Measurements from ENCODE around the gene RPL37A.
A peak's percentile ranks its signal among the peaks of the same experiment; 100 is the strongest.
"Not testable (repeated sequence)": the region's sequence is repeated elsewhere in the genome, so short reads cannot be mapped to it uniquely, and the experiment has no call there.

The RPL37A gene

DNA sequence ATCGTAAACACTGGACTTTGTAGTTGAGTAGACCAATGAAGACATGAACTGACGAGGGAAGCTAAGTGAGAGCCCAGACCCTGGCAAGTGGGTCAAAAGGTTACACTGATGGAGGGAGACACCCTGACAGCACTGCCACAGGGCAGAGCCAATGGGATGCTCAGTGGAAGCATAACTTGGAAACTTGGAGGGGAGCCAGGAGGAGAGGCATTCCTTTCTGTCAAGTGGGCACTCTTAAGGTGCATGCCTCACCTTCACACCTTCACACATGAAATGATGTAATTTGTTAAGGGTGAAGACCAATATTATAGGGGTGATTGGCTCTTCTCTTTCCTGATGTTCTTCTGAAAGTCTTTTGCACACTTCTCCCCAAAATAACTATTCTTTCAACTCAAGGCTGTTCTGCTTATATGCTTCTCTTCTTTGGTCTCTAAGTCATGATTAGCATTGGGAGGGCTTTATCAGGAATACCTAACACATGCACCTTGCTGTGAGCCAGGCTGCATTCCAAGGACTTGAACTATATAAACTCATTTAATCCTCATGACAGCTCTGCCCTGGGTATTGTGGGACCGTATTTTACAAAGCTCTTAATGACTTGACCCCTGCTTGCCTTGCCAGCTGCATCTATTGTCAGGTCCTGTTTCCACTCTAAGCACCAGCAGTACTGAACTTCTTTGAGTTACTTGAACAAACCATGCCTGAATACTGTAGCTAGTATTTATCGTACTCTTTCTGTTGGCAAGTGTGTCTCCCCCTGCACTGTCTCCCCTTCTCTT, 19.0 kb downstream of the RPL37A start:
- DNase-seq (ENCODE audit: low read depth in 2 of 2), result no peak

DNA sequence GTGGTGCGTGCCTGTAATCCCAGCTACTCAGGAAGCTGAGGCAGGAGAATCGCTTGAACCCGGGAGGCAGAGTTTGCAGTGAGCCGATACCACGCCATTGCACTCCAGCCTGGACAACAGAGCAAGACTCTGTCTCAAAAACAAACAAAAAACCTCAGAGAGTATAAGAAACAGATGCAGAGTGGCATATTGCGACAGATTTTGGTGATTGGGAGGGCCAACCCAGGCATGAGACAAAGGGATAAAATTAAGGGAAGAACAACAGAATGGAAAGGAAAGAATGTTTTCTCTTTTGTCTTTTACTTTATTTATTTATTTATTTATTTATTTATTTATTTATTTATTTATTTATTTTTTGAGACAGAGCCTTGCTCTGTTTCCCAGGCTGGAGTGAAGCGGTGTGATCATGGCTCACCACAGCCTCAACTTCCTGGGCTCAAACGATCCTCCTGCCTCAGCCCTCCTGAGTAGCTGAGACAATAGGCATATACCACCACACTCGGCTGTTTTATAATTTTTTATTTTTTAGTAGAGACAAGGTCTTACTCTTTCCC, 20.0 kb downstream of the RPL37A start:
- DNase-seq (ENCODE audit: low read depth in 2 of 2), result not testable (repeated sequence)

DNA sequence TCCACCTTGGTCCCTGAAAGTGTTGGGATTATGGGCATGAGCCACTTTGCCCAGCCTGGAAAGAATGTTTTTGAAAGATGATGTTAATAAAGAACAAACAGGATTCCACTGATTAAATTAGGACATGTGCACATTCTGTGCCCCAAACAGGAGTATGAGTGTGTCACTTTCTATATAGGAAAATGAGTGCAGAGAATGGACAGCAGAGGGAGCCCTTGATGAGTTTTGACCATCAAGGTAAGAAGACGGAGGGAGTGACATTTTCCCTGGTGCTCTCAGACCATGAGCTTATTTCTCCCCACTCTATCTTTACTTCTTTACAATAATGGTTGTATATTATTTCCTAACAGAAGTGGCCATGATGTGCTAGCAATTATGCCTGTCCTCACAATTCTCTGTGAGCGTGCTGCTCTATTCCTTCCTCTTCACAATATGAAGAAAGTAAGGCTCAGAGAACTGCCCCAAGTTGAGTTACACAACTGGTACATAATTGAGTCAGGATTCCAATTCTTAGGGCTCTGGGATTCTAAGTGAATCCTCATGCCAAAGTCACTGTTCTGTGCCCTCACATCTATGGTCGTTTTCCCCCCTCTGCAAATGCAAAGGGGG, 20.6 kb downstream of the RPL37A start:
- DNase-seq (ENCODE audit: low read depth in 2 of 2), result peak; percentile 35 to 49

DNA sequence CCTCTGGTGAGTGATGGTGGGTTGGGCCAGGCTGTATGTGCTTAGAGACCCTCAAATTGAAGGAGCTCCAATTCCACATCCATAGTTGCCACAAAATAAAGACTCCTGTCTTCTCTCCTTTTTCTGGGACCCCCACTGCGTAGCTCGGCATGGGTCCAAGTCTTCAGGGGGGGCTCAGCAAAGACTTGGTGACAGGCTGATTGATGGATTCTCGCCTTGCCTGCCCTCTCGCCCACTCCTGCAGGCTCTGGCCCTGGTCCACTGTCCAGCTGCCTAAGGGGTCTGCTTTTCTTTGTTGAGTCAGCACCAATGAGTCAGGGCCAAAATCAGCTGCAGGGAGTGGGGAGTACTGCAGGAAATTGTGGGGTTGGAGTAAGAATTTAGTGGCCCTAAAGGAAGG, 21.5 kb downstream of the RPL37A start:
- DNase-seq (ENCODE audit: low read depth in 2 of 2), result no peak

DNA sequence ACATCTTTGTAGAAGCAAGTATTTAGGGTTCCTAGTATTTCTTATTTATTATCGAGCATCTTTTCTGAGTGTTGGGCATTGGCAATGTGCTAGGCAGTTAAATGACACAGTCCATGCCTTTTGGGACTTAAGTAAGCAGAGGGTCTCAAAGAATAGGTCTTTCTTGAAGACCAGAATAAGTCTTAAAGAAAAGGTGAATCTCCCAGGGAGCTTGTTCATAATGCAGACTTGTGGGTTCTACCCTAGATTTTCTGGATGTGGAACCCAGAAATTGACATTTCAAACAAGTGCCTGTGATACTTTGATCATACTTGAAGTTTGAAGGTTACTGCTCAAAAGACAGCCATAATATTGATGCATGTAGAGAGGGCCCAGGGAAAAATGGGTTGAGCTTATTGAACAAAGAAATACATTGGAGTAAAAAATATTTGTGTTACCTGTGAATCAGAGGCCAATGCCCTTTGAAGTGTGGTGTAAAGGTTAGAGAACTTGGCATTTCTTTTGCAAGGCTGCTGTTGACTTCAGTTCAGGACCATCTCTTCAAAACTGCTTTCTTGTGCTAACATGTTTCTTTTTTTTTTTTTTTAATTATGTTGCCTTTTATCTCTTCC, 24.4 kb downstream of the RPL37A start:
- DNase-seq (ENCODE audit: low read depth in 2 of 2), result no peak

DNA sequence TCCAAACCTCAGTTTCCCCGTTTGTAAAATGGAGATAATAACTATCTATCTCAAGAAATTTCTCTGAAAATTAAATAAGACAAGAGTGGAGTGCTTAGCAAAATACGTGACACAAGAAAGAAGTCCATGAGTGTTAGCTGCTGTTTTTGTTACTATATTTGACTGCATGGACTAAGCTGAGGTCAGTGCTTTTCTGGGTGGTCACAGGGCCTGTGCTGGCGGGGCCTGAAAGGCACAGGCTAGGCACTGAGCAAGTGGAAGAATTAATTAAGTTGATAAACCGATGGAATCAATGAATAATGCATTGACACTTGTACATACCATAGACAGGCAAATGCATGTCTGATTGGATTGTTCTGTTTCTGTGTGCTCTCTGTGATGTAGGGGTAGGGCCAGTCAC, 27.3 kb downstream of the RPL37A start:
- no peak for DNase-seq (ENCODE audit: low read depth in 2 of 2)

DNA sequence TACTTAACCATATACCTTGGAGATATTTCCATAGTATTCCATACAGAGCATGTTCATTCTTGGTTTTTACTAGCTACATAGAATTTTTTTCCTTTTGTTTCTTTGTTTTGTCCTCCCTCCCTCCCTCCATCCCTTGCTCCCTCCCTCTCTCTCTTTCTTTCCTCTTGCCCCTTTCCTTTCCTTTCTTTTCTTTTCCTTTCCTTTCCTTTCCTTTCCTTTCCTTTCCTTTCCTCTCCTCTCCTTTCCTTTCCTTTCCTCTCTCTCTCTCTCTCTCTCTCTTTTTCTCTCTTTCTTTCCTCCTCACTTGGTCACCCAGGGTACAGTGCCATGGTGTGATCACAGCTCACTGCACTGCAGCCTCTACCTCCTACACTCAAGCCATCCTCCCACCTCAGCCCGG, 28.3 kb downstream of the RPL37A start:
- DNase-seq (ENCODE audit: low read depth in 2 of 2), result no peak

DNA sequence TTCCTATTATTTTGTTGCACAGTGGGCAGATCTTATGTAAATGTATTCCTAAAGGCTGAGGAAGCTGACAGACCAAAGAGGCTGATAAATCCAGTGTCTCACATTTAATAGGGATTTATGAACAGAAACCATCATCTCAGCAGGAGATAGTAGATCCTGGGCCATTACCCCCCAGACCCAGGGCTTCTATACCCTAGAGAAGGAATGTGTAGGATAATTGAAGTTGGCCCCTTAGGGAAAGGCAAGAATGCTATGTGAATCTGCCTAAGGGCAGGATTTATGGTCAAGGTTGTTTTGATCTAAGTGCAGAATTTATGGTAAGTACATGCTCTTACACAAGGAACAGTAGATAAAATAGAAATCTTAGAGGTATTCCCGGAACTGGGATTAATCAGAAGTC, 29.0 kb downstream of the RPL37A start:
- no peak for DNase-seq (ENCODE audit: low read depth in 2 of 2)

DNA sequence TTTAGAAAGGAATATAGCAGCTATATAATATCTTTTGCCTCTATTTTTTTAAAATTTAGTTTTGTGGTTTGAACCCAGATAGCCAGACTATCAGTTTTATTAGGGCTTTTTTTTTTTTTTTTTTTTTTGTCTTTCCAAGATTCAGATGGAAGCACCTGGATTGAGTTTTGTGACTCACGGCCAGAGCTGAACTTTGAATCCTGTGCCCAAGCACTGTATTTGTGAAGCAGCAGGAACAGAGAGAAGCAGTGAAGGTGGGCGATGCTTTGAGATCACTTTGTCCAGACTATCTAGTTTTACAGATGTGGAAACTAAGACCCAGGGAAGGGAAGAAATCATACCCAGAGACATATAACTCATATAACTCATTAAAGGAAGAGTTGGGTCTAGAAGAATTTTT, 33.9 kb downstream of the RPL37A start:
- DNase-seq (ENCODE audit: low read depth in 2 of 2), result no peak

DNA sequence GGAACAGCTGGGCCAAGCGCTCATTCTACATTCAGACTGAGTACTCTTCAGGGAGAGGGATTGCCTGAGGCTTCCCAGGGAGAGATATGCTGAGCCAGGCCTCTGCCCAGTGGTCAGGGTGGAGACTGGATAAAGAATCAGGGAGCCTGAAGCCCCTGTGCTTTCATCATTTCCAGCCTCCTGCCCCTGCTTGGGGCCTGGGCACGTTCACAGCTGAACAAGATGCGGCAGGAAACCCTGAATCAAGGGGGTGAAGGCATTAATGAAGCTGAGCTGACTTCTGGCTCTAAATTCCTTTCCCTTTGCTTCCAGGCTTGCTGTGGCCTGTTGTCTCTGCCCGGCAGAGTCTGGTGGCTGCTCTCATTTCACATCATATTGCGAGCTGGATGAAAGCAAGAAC, 35.0 kb downstream of the RPL37A start:
- no peak for DNase-seq (ENCODE audit: low read depth in 2 of 2)

DNA sequence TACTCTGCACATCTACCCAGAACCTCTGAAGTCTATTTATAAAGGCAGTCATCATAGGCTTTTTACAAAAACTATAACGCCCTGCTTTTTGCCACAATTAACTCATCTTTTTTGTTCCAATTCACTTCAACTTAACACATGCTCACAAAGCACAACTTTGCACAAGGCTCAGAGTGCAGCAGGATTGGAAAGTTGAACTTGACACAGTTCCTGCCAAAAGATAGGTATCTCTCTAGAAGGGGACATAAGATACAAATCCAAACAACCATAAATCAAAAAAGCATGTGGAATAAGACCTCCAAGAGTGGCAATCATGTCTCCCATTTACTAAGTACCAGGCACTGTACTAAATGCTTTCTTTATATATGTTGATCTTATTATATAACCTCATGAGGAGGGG, 36.2 kb downstream of the RPL37A start:
- no peak for DNase-seq (ENCODE audit: low read depth in 2 of 2)

DNA sequence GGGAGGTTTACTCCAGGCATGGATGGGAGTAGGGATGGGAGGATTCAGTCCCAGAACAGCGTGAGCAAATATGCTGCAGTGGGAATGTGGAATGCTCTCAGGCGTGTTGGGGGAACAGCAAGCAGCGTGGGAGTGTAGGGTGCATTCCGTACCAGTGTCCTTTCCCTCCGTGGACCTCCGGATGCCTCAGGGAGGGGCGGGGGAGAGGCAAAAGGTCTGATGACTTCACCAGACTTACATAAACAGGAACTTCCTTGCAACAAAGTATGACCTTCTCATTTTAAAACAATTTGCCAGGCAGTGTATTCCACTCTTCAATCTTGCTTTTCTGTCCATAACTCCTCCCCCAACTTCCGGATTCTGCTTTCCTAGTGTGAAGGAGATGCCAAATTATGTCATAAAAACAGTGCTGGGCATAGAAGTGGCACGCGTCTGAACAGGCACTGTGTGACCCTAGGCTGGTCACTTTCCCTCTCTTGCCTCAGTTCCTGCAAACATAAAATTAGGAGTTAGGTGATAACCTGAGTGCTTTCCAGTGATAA, 36.9 kb downstream of the RPL37A start:
- DNase-seq (ENCODE audit: low read depth in 2 of 2), result peak; percentile 53 to 56

DNA sequence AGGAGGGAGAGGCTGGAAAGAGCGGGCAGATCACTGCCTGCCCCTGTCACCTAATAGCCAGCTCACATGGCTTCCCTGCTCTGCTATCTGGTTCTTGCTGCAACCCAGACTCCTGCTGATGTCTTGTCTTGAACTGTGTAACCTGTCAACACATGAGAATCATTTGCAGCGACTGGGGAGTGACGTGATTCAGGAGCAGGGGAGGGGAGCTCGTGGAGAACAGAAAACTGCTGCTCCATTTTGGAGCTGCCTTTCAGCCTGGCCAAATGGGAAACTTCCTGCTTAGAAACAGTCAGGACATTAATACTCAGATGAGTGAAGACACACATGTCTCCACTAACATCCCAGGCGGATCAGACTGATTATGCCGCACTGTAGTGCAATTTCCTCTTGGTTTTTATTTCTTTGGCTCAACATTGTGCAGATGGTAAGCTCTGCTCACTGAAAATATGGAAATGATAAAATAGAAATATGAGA, 38.1 kb downstream of the RPL37A start:
- DNase-seq (ENCODE audit: low read depth in 2 of 2), result peak; percentile 77 to 80

DNA sequence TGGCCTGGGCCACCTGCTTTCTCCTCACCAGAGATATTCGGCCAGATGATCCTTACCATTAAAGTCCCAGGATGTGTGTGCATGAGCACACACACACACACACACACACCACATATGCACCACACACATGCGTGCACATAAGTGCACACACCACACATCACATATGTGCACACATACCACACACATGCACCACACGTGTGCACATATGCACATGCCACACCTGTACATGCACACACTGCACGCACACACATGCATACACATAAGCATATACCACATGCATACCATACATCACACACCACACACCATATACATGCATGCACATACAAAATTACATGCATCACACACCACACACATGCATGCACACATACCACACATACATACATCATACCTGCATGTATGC, 38.7 kb downstream of the RPL37A start:
- no peak for DNase-seq (ENCODE audit: low read depth in 2 of 2)

DNA sequence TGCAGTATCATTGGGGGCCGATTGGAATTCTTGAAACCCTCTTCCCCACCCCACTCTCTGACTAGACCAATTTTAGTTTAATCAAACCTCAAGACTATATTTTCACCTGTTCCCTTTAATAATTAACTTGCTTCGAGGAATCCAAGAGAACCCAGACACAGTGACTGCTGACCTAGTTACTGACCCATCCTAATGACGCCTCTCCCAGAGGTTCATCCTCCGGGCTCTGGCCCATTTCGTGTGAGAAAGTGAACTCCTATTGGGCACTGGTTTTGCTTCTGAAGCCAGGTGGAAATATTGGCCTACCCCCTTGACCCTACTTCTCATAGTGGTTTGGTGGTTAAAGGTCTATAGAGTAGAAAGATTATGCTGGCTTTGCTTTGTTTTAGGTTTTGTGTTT, 39.9 kb downstream of the RPL37A start:
- DNase-seq (ENCODE audit: low read depth in 2 of 2), result no peak

DNA sequence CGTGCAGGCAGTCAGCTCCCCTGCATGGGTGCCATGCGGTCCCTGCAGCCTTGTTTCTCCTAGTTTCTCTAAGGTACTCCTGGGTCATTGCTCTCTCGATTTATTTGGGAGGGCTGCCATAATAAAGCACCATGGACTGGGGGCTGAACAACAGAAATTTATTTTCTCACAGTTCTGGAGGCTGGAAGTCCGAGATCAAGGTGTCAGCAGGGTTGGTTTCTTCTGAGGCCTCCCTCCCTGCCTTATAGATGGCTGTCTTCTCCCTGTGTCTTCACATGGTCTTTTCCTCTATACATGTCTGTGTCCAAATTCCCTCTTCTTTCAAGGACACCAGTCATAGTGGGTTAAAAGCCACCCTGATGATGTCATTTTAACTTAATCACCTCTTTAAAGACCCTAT, 40.5 kb downstream of the RPL37A start:
- DNase-seq (ENCODE audit: low read depth in 2 of 2), result no peak

DNA sequence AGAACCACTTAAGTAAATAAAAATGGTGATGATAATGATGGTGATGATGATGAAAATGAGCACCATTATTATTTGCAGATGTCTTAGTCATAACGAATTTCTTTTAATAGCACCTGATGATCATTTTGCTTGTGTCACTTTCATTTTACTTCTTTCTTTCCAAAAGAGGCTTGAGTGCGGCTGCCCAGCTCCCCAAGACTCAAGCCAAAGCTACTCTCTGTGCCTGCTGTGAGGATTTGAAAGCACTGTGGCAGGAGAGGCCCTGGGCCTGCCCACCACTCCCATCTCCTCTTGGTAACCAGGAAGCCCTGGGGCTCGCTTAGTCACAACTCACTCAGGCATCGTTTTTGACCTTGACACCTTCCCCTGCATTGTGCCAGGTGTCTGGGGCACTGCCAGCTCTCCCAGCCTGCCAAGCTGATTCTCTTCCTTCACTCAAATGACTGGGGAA, 41.2 kb downstream of the RPL37A start:
- DNase-seq (ENCODE audit: low read depth in 2 of 2), result no peak

DNA sequence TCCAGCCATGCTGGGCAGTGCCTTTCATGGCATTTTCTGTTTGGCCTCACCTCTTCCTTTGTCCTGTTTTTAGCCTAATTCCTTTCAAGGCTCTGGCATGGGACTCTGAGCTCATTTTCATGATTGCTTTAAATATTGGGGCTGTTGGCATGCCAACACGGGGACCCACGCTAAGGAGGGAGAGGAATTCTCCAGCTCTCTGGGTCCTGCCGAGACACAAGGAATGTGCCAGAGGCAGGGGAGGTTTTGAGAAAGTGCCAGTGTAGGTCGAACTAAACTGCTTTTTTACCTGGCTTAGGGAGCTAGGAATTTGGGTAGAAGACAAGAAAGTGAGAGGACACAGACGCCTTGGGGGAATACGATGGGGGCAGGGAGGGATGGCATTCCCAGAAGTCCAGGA, 42.3 kb downstream of the RPL37A start:
- DNase-seq (ENCODE audit: low read depth in 2 of 2), result no peak

DNA sequence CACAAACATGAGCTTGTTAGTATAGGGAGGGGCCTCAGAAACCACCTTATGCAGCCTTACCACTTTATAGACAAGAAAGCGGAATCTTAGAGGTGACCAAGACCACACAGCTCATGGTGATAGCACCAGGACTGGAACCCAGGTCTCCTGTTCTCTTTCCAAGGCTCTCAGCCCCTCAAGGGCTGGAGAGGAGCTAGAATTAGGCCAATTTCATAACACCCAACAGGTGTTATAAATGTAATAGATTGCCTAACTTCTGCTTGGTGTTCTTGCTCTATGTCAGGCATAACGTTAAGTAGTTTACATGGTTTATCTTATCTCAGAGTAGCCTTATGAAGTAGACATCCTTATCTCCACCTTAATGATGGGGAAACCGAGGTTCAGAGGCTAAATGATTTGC, 42.9 kb downstream of the RPL37A start:
- DNase-seq (ENCODE audit: low read depth in 2 of 2), result no peak

DNA sequence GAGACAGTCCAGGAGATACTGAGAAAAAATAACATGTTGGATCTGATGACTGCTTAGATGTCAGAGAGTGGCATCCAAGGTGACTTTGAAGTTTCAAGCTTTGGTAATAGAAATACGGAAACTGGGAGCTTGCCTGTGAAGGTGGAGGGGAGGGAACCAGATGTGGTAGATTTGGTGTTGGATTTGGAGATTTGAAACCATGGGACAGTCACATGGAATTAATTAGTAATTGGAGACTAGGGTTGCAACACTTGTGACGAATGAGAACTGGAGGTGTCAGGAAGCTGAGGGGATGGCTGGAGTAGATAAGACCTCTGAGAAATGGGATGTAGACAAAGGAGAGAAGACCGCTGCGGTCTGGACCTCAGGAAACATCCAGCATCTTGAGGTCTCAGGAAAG, 46.7 kb downstream of the RPL37A start:
- peak; percentile 75 to 76 for DNase-seq (ENCODE audit: low read depth in 2 of 2)

DNA sequence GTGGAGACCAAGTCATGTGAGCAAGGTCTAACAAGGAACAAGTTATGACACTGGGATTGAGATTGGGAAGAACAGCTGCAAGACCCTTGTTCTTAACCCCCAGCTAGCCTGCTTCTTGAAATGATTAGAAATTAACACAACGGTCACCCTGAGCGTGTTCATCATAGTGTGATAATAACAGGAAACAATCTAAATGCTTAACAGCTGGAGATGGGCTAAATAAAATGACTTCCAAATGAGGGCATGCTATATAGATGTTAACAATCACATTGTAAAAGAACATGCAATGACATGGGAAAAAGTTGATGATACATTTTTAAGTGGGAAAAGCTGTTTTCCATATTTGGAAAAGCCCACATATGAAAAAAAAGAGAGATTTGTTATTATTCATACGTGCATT, 47.6 kb downstream of the RPL37A start:
- peak; percentile 56 to 67 for DNase-seq (ENCODE audit: low read depth in 2 of 2)

DNA sequence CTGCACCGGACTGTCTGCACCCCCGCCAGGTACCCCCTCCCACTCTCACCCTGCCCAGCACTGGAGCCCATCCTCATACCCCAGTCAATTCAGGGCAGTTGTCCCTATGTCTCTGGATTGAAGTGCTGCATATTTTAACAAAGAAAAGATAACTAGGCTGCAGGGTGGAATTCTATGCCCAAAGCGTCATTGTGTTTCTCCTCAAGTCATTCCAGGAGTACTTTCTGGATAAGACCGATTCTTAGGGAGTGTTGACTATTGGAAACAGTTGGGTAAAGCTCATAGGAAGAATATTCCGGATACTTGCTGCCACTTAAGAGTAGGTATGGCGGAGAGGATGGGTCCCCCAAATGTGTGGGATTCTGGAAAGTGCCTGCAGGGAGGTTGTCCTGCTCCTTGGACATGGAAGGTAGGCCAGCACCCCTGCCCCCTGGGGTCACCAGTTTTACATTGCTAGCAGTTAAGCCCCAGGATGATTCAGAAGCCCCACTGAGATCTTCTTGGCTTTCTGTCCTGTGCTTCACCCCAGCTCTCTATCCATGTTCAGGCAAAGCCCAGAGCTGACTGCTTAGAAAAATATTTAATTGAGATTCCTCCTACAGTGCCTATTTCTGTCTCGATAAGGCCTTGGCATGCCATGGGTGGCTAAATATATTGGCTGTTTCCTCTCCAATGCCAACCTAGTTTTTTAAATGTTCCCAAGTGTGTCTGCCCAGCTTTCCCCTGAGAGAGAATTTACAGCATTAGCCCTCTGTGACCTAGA, 48.2 kb downstream of the RPL37A start:
- DNase-seq (ENCODE audit: low read depth in 2 of 2), result no peak
